ENCODE data around the gene FGF14. TPM values are rescaled to one million over a fixed set of nuclear protein-coding genes. Genes with fewer than 3 reads are reported as not detected.
"Not testable (repeated sequence)": the region's sequence is repeated elsewhere in the genome, so short reads cannot be mapped to it uniquely, and the experiment has no call there.

FGF14 gene
- total and polyA plus RNA-seq, 2 donors from 2014 or later, result 0.47 to 3.3 TPM

DNA sequence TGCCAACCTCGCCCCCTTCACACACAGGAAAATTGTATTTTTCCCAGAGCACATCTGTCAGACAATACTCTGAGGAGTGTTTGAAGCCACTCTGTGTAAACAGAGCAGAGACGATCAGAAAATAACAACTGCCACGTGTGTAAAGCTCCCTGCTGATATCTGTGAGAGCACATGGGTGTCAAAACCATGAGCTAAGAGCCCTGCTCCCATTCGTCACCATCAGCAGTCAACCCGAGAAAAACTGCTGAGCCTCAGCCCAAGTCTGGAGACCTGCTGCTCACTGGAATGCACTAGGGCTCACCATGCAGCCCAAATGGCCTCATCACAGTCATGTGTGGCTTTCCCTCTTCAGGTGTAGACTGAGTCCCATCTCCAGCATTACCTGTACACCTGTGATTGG lies 304.1 kb downstream of the FGF14 start:
- no peak overlapping the region for H3K27ac ChIP-seq (ENCODE audit: low read depth in 2 of 2, low read length in 2 of 2)
- H3K4me3 ChIP-seq (ENCODE audit: low read length in 3 of 3), result no peak overlapping the region
- TF ChIP-seq, protein P1, sequence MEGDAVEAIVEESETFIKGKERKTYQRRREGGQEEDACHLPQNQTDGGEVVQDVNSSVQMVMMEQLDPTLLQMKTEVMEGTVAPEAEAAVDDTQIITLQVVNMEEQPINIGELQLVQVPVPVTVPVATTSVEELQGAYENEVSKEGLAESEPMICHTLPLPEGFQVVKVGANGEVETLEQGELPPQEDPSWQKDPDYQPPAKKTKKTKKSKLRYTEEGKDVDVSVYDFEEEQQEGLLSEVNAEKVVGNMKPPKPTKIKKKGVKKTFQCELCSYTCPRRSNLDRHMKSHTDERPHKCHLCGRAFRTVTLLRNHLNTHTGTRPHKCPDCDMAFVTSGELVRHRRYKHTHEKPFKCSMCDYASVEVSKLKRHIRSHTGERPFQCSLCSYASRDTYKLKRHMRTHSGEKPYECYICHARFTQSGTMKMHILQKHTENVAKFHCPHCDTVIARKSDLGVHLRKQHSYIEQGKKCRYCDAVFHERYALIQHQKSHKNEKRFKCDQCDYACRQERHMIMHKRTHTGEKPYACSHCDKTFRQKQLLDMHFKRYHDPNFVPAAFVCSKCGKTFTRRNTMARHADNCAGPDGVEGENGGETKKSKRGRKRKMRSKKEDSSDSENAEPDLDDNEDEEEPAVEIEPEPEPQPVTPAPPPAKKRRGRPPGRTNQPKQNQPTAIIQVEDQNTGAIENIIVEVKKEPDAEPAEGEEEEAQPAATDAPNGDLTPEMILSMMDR (IDR thresholded peaks at IDR 0.05; ENCODE audit: borderline replicate concordance, extremely low read depth, insufficient read depth), result no peak
- H3K36me3 ChIP-seq (ENCODE audit: control insufficient read depth in 2 of 3, insufficient read depth in 3 of 3, low read length in 3 of 3), result no peaks in the 10 kb centered on the region
- FAIRE-seq (no peak), DNase-seq (peak in 1 of 5 donors; percentile 7)
- H3K9me3 ChIP-seq (ENCODE audit: control insufficient read depth in 2 of 3, insufficient read depth in 1 of 3, low read length in 3 of 3), result no peaks in the 10 kb centered on the region
- intact Hi-C loops (cut with DNase I), result no loop called here
- H3K4me1 ChIP-seq (ENCODE audit: control insufficient read depth in 2 of 3, insufficient read depth in 2 of 3, low read depth in 1 of 3, low read length in 3 of 3), result no peaks in the 10 kb centered on the region
- no peak overlapping the region for H3K9ac ChIP-seq (ENCODE audit: low read length in 3 of 3)
- H3K27me3 ChIP-seq (ENCODE audit: control insufficient read depth, insufficient read depth, low read length), result no peaks in the 10 kb centered on the region

DNA sequence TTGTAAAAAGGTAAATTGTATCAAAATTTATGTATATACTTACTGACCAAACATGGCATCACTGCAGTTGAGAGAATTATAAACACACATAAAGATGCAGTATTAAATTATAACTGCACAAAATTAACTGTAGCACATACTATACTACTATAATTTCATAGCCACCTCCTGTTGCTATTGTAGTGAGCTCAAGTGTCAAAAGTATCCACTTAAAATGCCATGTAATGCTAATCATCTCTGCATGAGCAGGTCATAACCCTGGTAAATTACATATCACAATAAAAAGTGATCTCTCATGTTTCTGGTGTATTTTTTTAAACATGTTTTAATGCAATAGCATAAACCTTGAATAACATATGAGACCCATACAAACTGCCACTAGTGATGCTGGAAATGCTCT lies 308.6 kb downstream of the FGF14 start:
- H3K9ac ChIP-seq (ENCODE audit: low read length in 3 of 3); DNase-seq; H3K4me3 ChIP-seq (ENCODE audit: low read length in 3 of 3); intact Hi-C loops (cut with DNase I); H3K36me3 ChIP-seq (ENCODE audit: control insufficient read depth in 2 of 3, insufficient read depth in 3 of 3, low read length in 3 of 3); H3K9me3 ChIP-seq (ENCODE audit: control insufficient read depth in 2 of 3, insufficient read depth in 1 of 3, low read length in 3 of 3); FAIRE-seq; H3K4me1 ChIP-seq (ENCODE audit: control insufficient read depth in 2 of 3, insufficient read depth in 2 of 3, low read depth in 1 of 3, low read length in 3 of 3); H3K27me3 ChIP-seq (ENCODE audit: control insufficient read depth, insufficient read depth, low read length); H3K27ac ChIP-seq (ENCODE audit: low read depth in 2 of 2, low read length in 2 of 2): not testable (repeated sequence)

DNA sequence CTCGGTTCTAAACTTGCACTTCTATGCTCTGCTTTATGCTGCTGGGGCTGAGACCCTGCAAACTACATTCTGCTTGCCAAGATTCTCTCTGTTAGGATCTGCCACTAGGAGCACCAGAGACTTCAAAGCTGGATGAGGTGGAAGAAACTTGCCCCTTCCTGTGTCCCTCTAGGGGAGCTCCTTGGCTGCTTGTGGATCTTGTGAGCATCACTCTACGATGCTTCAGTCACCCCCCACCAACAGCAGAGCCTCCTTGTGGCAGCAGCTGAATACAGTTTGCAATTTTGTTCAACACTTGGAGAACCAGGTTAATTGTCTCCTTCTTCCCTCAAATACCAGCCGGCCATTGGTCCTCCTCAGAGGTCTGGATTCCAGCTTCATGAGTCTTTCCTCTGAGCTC lies 310.6 kb downstream of the FGF14 start:
- Histone ChIP-seq H3K9ac (ENCODE audit: low read length in 3 of 3) (no peak overlapping the region), H3K9me3 (ENCODE audit: control insufficient read depth in 2 of 3, insufficient read depth in 1 of 3, low read length in 3 of 3) (no peaks in the 10 kb centered on the region), H3K4me3 (ENCODE audit: low read length in 3 of 3) (no peak overlapping the region), H3K27ac (ENCODE audit: low read depth in 2 of 2, low read length in 2 of 2) (no peak overlapping the region), H3K27me3 (ENCODE audit: control insufficient read depth, insufficient read depth, low read length) (no peaks in the 10 kb centered on the region), H3K4me1 (ENCODE audit: control insufficient read depth in 2 of 3, insufficient read depth in 2 of 3, low read depth in 1 of 3, low read length in 3 of 3) (no peaks in the 10 kb centered on the region), H3K36me3 (ENCODE audit: control insufficient read depth in 2 of 3, insufficient read depth in 3 of 3, low read length in 3 of 3) (no peaks in the 10 kb centered on the region)
- no peak for FAIRE-seq
- DNase-seq, result no peak
- TF ChIP-seq, protein P1 (IDR thresholded peaks at IDR 0.05; ENCODE audit: borderline replicate concordance, extremely low read depth, insufficient read depth), result no peak
- intact Hi-C loops (cut with DNase I), result no loop called here

DNA sequence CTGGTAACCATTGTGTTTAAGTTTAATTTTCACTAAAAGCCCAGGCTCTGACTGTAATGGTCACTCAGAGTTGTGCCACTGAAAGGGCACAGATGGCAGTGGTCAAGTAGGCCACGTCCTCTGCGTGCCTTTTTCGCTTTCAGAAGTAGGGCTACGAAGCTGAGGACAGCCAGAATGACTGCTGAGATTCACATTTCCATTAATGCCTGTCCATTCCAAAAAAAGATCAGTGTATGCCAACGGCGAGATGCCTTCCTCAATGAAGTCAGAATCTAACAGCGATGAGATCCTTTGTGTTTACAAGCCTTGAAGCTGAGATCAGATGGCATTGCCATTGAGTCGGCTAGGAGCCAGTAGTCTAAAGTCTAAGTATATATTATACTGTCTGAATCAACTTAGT lies 311.3 kb downstream of the FGF14 start:
- no peak overlapping the region for H3K27ac ChIP-seq (ENCODE audit: low read depth in 2 of 2, low read length in 2 of 2)
- intact Hi-C loops (cut with DNase I), result no loop called here
- FAIRE-seq (no peak), DNase-seq (no peak)
- H3K9me3 ChIP-seq (ENCODE audit: control insufficient read depth in 2 of 3, insufficient read depth in 1 of 3, low read length in 3 of 3), result no peaks in the 10 kb centered on the region
- no peaks in the 10 kb centered on the region for H3K27me3 ChIP-seq (ENCODE audit: control insufficient read depth, insufficient read depth, low read length)
- TF ChIP-seq, protein P1 (IDR thresholded peaks at IDR 0.05; ENCODE audit: borderline replicate concordance, extremely low read depth, insufficient read depth), result no peak
- no peak overlapping the region for H3K9ac ChIP-seq (ENCODE audit: low read length in 3 of 3)
- H3K4me1 ChIP-seq (ENCODE audit: control insufficient read depth in 2 of 3, insufficient read depth in 2 of 3, low read depth in 1 of 3, low read length in 3 of 3), result no peaks in the 10 kb centered on the region
- H3K4me3 ChIP-seq (ENCODE audit: low read length in 3 of 3), result no peak overlapping the region
- H3K36me3 ChIP-seq (ENCODE audit: control insufficient read depth in 2 of 3, insufficient read depth in 3 of 3, low read length in 3 of 3), result no peaks in the 10 kb centered on the region

Data from kidney (tissue), 14 donors.